IgD-negative memory B cell (primary cell): Measurements from ENCODE around the gene RNF41. TPM values are rescaled to one million over a fixed set of nuclear protein-coding genes. Genes with fewer than 3 reads are reported as not detected.

Experiments used
- polyA plus RNA-seq: library from polyadenylated mRNA; unstranded; fragments of 300-500 nt; fragmentation: Illumina TruSeq; gene quantifications from one replicate; pipeline ENCODE4 v1.2.3, GENCODE V29; 2021

RNF41 gene
- polyA plus RNA-seq, 1 donor from 2014 or later: 104 TPM

Other genes starting within 250 kb of the RNF41 start
- 54.7 TPM for gene RAB5B, start 247.8 kb downstream of the RNF41 start, polyA plus RNA-seq
- gene SUOX, start 224.6 kb downstream of the RNF41 start, polyA plus RNA-seq: 1.3 TPM
- 0.35 TPM for gene IKZF4, start 200.9 kb downstream of the RNF41 start, polyA plus RNA-seq
- gene RPS26, start 180.0 kb downstream of the RNF41 start, polyA plus RNA-seq: 1,297 TPM
- 0.83 TPM for gene ERBB3, start 141.8 kb downstream of the RNF41 start, polyA plus RNA-seq
- gene PA2G4, start 117.4 kb downstream of the RNF41 start, polyA plus RNA-seq: 112 TPM
- 8,874 TPM for gene RPL41, start 105.3 kb downstream of the RNF41 start, polyA plus RNA-seq
- gene ZC3H10, start 103.7 kb downstream of the RNF41 start, polyA plus RNA-seq: 2.9 TPM
- gene ESYT1, start 93.7 kb downstream of the RNF41 start, polyA plus RNA-seq: 156 TPM
- 25.2 TPM for gene MYL6B, start 69.3 kb downstream of the RNF41 start, polyA plus RNA-seq
- 1,656 TPM for gene MYL6, start 63.6 kb downstream of the RNF41 start, polyA plus RNA-seq
- 81.9 TPM for gene SMARCC2, start 32.4 kb downstream of the RNF41 start, polyA plus RNA-seq
- gene NABP2, start 2.4 kb upstream of the RNF41 start, polyA plus RNA-seq: 6.5 TPM
- gene SLC39A5, start 8.1 kb upstream of the RNF41 start, polyA plus RNA-seq: not detected
- gene ANKRD52, start 36.5 kb upstream of the RNF41 start, polyA plus RNA-seq: 19.6 TPM
- gene COQ10A, start 45.0 kb upstream of the RNF41 start, polyA plus RNA-seq: 15.1 TPM
- 79.3 TPM for gene CS, start 78.4 kb upstream of the RNF41 start, polyA plus RNA-seq
- 160 TPM for gene CNPY2, start 94.1 kb upstream of the RNF41 start, polyA plus RNA-seq
- 5.5 TPM for gene PAN2, start 112.1 kb upstream of the RNF41 start, polyA plus RNA-seq
- 12.4 TPM for gene IL23A, start 117.0 kb upstream of the RNF41 start, polyA plus RNA-seq
- 87.7 TPM for gene STAT2, start 138.2 kb upstream of the RNF41 start, polyA plus RNA-seq
- not detected for gene APOF, start 140.9 kb upstream of the RNF41 start, polyA plus RNA-seq
- gene TIMELESS, start 227.5 kb upstream of the RNF41 start, polyA plus RNA-seq: 14.3 TPM
- not detected for gene MIP, start 232.7 kb upstream of the RNF41 start, polyA plus RNA-seq
- gene SPRYD4, start 246.7 kb upstream of the RNF41 start, polyA plus RNA-seq: 1.3 TPM